NCI-H524 (cell line): ENCODE results near the gene SOAT2.
A peak's percentile ranks its signal among the peaks of the same experiment; 100 is the strongest.
"Not testable (repeated sequence)": the region's sequence is repeated elsewhere in the genome, so short reads cannot be mapped to it uniquely, and the experiment has no call there.

Source experiments
- DNase-seq, 2 experiments: peaks; one replicate each; lab custom pipeline; 2025; lab: John Stamatoyannopoulos, UW

Gene SOAT2

DNA sequence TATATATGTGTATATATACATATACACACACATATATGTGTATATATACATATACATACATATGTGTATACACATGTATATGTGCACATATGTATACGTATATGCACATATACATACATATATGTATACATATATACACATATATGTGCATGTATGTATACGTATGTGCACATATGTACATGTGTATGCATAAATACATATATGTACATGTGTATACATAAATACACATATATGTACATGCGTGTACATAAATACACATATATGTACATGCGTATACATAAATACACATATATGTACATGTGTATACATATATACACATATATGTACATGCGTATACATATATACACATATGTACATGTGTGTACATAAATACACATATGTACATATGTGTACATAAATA lies 43.9 kb downstream of the SOAT2 start:
- no peak for DNase-seq

- no peak for DNase-seq
Observed at GRCh38 chr12:53147653-53148052, 44.4 kb downstream of the SOAT2 start.

GRCh38 chr12:53151039-53151438 lies 47.8 kb downstream of the SOAT2 start:
- no peak for DNase-seq

DNA sequence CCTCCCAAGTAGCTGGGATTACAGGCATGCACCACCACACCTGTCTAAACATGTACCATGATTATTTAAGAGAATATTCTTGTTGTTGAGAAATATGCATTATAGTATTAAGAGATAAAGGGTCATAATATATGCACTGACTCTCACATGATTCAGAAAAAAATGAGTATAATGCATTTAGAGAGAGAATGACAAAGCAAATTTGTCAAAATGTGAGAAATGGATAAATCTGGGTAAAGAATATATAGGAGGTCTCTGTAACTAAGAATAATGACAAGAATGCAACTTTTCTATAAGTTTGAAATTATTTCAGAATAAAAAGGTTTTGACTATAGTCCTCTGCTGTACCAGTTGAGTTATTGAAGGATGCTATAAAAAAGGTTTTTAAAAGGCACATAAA lies 49.1 kb downstream of the SOAT2 start:
- no peak for DNase-seq

- DNase-seq: peak; percentile 56 to 80
Observed at GRCh38 chr12:53159195-53159839, 56.0 kb downstream of the SOAT2 start.

DNA sequence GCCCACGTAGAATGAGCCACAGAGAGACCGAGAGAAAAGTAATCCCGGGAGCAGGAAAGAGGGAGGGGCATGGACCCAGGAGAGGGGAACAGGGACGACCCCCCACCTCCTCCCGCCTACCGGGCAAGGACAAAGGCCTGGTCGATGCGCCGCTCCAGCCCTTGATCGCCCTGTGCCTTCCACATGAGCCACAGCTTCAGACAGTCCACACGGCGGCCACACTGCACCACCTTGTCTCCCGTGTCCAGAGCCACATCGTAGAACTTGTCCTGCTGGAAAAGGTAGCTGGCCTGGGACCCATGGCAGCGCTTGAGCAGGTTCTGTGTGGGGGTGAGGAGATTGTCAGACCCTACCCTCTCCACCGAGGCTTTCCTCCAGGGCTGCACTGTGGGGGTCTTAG lies 56.7 kb downstream of the SOAT2 start:
- no peak for DNase-seq

GRCh38 chr12:53160673-53161072 lies 57.4 kb downstream of the SOAT2 start:
- no peak for DNase-seq

- no peak for DNase-seq
Observed at GRCh38 chr12:53161119-53161911, 58.0 kb downstream of the SOAT2 start.

DNA sequence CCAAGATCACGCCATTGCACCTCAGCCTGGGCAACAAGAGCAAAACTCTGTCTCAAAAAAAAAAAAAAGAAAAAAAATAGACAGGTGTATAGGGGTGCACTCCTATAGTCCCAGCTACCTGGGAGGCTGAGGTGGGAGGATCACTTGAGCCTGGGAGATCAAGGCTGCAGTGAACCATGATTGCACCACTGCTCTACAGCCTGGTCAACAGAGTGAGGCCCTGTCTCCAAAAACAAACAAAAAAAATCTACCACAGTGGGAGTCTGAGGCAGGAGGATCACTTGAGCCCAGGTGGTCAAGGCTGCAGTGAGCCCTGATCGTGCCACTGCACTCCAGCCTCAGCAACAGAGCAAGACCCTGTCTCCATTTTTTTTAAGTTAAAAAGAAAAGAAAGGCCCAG lies 59.7 kb downstream of the SOAT2 start:
- DNase-seq: not testable (repeated sequence)

- no peak for DNase-seq
Observed at GRCh38 chr12:53166837-53167236, 63.6 kb downstream of the SOAT2 start.

- DNase-seq: no peak
Observed at GRCh38 chr12:53169644-53170043, 66.4 kb downstream of the SOAT2 start.

DNA sequence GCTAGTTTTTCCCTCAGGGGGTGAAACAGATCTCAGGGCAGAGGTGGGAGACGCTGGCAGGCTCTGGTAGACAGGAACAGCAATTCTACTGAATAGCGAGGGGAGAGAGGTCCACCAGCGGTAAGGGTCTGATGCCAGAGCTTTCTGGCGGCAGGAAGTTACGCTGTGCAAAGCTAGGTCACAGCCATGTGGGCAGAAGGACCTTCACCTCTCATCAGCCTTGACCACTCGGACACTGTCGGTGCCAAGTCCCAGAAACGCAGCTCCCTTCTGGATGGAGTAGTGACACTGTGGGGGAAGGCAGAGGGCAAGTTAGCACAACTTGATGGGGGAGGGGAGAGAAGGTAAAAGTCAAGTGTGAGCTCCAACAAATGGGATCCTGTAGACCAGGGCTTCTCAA lies 66.9 kb downstream of the SOAT2 start:
- no peak for DNase-seq

- DNase-seq: no peak
Observed at GRCh38 chr12:53170876-53171724, 67.8 kb downstream of the SOAT2 start.

- no peak for DNase-seq
Observed at GRCh38 chr12:53171725-53172329, 68.5 kb downstream of the SOAT2 start.

- DNase-seq: no peak
Observed at GRCh38 chr12:53172352-53172751, 69.1 kb downstream of the SOAT2 start.

GRCh38 chr12:53173085-53173715 lies 69.9 kb downstream of the SOAT2 start:
- no peak for DNase-seq
